ENCODE measurements around the gene NHLRC4.

GRCh38 chr16:528111-529011, 38.4 kb upstream of the NHLRC4 start:
- no peak for TF ChIP-seq CTCF (IDR thresholded peaks at IDR 0.05)
- TF ChIP-seq POLR2A (IDR thresholded peaks at IDR 0.05): no peak

All from lower leg skin (tissue), 3 donors.